SK-N-SH treated with all-trans-retinoic acid at 6 μM for 48 hours (cell line): ENCODE results near the gene MIDN.

Source experiments
- ATAC-seq: fragments of 200-7000 bp; cut with Tn5 transposase; 3 replicates; pipeline ENCODE4 v1.9.1; 2020; ENCODE audit warnings: mild to moderate bottlenecking, moderate library complexity
- ARNTL ChIP-seq: fragments of 450-650 bp; formaldehyde crosslinking; IDR thresholded peaks from 2 replicates; pipeline ENCODE4 v1.5.0; 2020; ENCODE audit warnings: low read depth, mild to moderate bottlenecking, moderate library complexity, borderline replicate concordance
- BACH2 ChIP-seq: fragments of 250-450 bp; sonication (Bioruptor Pico); IDR thresholded peaks from 2 replicates; pipeline ENCODE4 v1.9.0; 2021; ENCODE audit warnings: mild to moderate bottlenecking, borderline replicate concordance
- CSDC2 ChIP-seq: fragments of 250-450 bp; sonication (Bioruptor Pico); IDR thresholded peaks from 2 replicates; pipeline ENCODE4 v1.5.0; 2020; ENCODE audit warnings: mild to moderate bottlenecking, moderate library complexity
- ESRRG ChIP-seq: fragments of 250-450 bp; sonication (Bioruptor Pico); IDR thresholded peaks from 2 replicates; pipeline ENCODE4 v1.6.1; 2021; ENCODE audit warnings: mild to moderate bottlenecking
- GLIS3 ChIP-seq: fragments of 250-450 bp; sonication (Bioruptor Pico); IDR thresholded peaks from 2 replicates; pipeline ENCODE4 v1.5.0; 2020; ENCODE audit warnings: mild to moderate bottlenecking, moderate library complexity
- ISL1 ChIP-seq: fragments of 250-450 bp; sonication (Bioruptor Pico); IDR thresholded peaks from 2 replicates; pipeline ENCODE4 v2.1.2; 2022; ENCODE audit warnings: mild to moderate bottlenecking, moderate library complexity
- OSR1 ChIP-seq: fragments of 250-450 bp; sonication (Bioruptor Pico); IDR thresholded peaks from 2 replicates; pipeline ENCODE4 v1.8.0; 2022; ENCODE audit warnings: moderate library complexity, mild to moderate bottlenecking, inconsistent platforms
- PPARA ChIP-seq: fragments of 250-450 bp; sonication (Bioruptor Pico); IDR thresholded peaks from 2 replicates; pipeline ENCODE4 v1.5.0; 2020; ENCODE audit warnings: mild to moderate bottlenecking, borderline replicate concordance
- SNAI2 ChIP-seq: fragments of 250-450 bp; sonication (Bioruptor Pico); IDR thresholded peaks from 2 replicates; pipeline ENCODE4 v1.5.0; 2020; ENCODE audit warnings: mild to moderate bottlenecking, moderate library complexity
- TCF4 ChIP-seq: fragments of 250-450 bp; sonication (Bioruptor Pico); IDR thresholded peaks from 2 replicates; pipeline ENCODE4 v1.8.0; 2021; ENCODE audit warnings: mild to moderate bottlenecking, moderate library complexity, borderline replicate concordance
- TOX ChIP-seq: fragments of 250-450 bp; sonication (Bioruptor Pico); IDR thresholded peaks from 2 replicates; pipeline ENCODE4 v1.8.0; 2021; ENCODE audit warnings: mild to moderate bottlenecking, moderate library complexity, borderline replicate concordance
- ZC3H10 ChIP-seq: fragments of 250-450 bp; sonication (Bioruptor Pico); IDR thresholded peaks from 2 replicates; pipeline ENCODE4 v1.5.1; 2021; ENCODE audit warnings: mild to moderate bottlenecking, moderate library complexity
- ZFP3 ChIP-seq: fragments of 250-450 bp; sonication (Bioruptor Pico); IDR thresholded peaks from 2 replicates; pipeline ENCODE4 v1.5.0; 2020; ENCODE audit warnings: mild to moderate bottlenecking, moderate library complexity
- ZFP30 ChIP-seq: fragments of 450-650 bp; formaldehyde crosslinking; IDR thresholded peaks from 2 replicates; pipeline ENCODE4 v1.5.0; 2022; ENCODE audit warnings: mild to moderate bottlenecking, moderate library complexity
- ZNF565 ChIP-seq: fragments of 450-650 bp; formaldehyde crosslinking; conservative IDR thresholded peaks from 2 replicates; pipeline ENCODE4 v1.5.0; 2020; ENCODE audit warnings: low read depth, mild to moderate bottlenecking, moderate library complexity
- ZNF70 ChIP-seq: fragments of 450-650 bp; formaldehyde crosslinking; IDR thresholded peaks from 2 replicates; pipeline ENCODE4 v1.5.0; 2020; ENCODE audit warnings: mild to moderate bottlenecking, moderate library complexity
- ZNF8 ChIP-seq: fragments of 450-650 bp; formaldehyde crosslinking; IDR thresholded peaks from 2 replicates; pipeline ENCODE4 v1.5.0; 2020; ENCODE audit warnings: mild to moderate bottlenecking, moderate library complexity
- TF ChIP-seq, protein P1 (sequence below): fragments of 250-450 bp; sonication (Bioruptor Pico); IDR thresholded peaks from 2 replicates; pipeline ENCODE4 v1.8.0; 2020; ENCODE audit warnings: mild to moderate bottlenecking, moderate library complexity, borderline replicate concordance
- TF ChIP-seq, protein P2 (sequence below): fragments of 250-450 bp; sonication (Bioruptor Pico); IDR thresholded peaks from 2 replicates; pipeline ENCODE4 v1.8.0; 2021; ENCODE audit warnings: low read depth, mild to moderate bottlenecking, moderate library complexity, borderline replicate concordance
- TF ChIP-seq, protein P3 (sequence below): fragments of 250-450 bp; sonication (Bioruptor Pico); IDR thresholded peaks from 2 replicates; pipeline ENCODE4 v1.5.0; 2020; ENCODE audit warnings: mild to moderate bottlenecking, moderate library complexity
- TF ChIP-seq, protein P4 (sequence below): fragments of 250-450 bp; sonication (Bioruptor Pico); IDR thresholded peaks from 2 replicates; pipeline ENCODE4 v1.5.1; 2021; ENCODE audit warnings: mild to moderate bottlenecking, moderate library complexity

The MIDN gene

DNA sequence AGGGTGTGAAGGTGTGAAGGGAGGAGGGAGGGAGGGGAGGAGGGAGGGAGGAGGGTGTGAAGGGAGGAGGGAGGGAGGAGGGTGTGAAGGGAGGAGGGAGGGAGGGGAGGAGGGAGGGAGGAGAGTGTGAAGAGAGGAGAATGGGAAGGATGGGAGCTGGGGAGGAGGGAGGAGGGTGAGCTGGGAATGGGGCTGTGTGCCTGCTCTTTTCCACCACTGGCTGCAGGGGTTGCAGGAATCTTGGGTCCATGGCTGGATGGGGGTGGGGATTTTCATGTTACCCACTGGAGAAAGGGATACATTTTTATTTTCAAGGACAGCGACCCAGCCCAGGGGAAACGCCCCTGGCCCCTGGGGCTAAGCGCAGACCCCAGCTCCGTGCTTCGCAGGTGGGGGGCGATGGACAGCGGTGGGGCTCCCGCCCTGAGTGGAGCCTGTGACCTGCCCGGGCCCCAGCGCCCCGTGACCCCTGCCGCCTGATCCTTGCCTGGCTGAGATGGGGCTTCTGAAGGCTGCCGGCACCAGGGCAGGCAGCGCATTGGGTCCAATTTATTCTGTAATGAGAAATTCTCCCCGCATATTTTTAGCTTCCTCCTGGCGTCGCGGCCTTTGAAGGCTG is 34.3 kb downstream of the MIDN start (continued):
- no peak for TF ChIP-seq ZNF8
- no peak for TF ChIP-seq ESRRG

DNA sequence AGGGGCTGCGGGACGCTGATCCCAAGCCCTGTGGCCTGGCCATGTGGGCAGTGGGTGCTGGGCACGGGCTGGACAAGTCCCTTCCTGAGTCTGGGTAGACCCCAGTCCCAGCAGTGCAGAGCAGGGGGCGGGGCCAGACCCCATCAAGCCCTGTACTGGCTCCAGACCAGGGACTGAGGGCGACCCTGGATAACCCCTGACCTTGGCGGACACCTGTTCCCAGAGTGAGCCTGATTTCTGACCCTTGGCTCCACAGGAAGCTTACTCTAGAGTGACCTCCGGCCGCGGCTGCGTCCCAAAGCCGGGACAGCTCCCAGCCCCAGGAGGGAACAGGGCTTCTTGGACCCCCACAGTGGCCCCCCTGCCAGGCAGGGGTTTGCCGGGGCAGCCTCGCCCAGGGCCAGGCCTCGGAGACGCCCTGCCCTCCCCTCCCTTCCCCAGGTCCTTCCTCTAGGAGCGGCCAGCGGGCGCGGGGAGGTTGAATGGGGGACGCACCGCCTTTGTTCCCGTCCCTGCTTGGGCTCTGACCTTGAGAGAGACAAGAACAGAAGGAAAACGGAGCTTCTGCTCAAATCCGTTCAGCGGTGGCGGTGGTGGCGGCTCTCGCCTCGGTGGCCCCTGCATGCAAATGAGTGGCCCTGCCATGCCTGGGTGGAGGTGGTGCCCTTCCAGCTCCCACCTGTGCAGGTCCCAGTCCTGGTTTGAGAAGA is 35.0 kb downstream of the MIDN start:
- TF ChIP-seq CSDC2, result no peak
- TF ChIP-seq, protein P1, sequence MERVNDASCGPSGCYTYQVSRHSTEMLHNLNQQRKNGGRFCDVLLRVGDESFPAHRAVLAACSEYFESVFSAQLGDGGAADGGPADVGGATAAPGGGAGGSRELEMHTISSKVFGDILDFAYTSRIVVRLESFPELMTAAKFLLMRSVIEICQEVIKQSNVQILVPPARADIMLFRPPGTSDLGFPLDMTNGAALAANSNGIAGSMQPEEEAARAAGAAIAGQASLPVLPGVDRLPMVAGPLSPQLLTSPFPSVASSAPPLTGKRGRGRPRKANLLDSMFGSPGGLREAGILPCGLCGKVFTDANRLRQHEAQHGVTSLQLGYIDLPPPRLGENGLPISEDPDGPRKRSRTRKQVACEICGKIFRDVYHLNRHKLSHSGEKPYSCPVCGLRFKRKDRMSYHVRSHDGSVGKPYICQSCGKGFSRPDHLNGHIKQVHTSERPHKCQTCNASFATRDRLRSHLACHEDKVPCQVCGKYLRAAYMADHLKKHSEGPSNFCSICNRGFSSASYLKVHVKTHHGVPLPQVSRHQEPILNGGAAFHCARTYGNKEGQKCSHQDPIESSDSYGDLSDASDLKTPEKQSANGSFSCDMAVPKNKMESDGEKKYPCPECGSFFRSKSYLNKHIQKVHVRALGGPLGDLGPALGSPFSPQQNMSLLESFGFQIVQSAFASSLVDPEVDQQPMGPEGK, result no peak
- no peak for TF ChIP-seq ARNTL (CRISPR knock-in tag)
- no peak for TF ChIP-seq ZNF8
- TF ChIP-seq, protein P2, sequence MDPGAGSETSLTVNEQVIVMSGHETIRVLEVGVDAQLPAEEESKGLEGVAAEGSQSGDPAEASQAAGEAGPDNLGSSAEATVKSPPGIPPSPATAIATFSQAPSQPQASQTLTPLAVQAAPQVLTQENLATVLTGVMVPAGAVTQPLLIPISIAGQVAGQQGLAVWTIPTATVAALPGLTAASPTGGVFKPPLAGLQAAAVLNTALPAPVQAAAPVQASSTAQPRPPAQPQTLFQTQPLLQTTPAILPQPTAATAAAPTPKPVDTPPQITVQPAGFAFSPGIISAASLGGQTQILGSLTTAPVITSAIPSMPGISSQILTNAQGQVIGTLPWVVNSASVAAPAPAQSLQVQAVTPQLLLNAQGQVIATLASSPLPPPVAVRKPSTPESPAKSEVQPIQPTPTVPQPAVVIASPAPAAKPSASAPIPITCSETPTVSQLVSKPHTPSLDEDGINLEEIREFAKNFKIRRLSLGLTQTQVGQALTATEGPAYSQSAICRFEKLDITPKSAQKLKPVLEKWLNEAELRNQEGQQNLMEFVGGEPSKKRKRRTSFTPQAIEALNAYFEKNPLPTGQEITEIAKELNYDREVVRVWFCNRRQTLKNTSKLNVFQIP (CRISPR knock-in tag), result no peak
- TF ChIP-seq ZNF565 (CRISPR knock-in tag), result no peak
- TF ChIP-seq OSR1 (CRISPR knock-in tag), result no peak
- no peak for ATAC-seq

DNA sequence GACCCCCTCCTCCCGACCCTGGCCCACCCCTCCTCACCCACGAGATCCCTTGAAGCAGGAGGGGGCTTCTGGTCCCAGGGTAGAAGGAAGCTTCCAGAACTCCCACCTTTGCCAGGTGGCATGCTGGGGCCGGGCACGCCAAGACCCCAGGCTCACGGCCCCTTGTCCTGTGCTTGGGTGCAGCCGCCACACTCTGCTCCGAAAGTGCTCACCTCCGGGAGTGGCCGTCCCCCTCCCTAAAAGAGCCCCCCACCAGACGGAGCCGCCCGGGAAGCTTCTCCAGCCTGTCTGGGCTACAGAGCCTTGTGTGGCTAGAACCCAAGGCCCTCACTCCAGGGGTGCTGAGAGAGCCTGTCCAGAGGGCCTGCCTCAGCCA is 35.5 kb downstream of the MIDN start:
- no peak for ATAC-seq
- TF ChIP-seq PPARA (CRISPR knock-in tag), result no peak
- no peak for TF ChIP-seq TCF4 (CRISPR knock-in tag)
- TF ChIP-seq ISL1 (CRISPR knock-in tag), result no peak
- no peak for TF ChIP-seq CSDC2
- no peak for TF ChIP-seq GLIS3 (CRISPR knock-in tag)
- no peak for TF ChIP-seq ARNTL (CRISPR knock-in tag)
- no peak for TF ChIP-seq OSR1 (CRISPR knock-in tag)
- TF ChIP-seq TOX (CRISPR knock-in tag), result no peak
- no peak for TF ChIP-seq ZFP3 (CRISPR knock-in tag)
- TF ChIP-seq, protein P3, sequence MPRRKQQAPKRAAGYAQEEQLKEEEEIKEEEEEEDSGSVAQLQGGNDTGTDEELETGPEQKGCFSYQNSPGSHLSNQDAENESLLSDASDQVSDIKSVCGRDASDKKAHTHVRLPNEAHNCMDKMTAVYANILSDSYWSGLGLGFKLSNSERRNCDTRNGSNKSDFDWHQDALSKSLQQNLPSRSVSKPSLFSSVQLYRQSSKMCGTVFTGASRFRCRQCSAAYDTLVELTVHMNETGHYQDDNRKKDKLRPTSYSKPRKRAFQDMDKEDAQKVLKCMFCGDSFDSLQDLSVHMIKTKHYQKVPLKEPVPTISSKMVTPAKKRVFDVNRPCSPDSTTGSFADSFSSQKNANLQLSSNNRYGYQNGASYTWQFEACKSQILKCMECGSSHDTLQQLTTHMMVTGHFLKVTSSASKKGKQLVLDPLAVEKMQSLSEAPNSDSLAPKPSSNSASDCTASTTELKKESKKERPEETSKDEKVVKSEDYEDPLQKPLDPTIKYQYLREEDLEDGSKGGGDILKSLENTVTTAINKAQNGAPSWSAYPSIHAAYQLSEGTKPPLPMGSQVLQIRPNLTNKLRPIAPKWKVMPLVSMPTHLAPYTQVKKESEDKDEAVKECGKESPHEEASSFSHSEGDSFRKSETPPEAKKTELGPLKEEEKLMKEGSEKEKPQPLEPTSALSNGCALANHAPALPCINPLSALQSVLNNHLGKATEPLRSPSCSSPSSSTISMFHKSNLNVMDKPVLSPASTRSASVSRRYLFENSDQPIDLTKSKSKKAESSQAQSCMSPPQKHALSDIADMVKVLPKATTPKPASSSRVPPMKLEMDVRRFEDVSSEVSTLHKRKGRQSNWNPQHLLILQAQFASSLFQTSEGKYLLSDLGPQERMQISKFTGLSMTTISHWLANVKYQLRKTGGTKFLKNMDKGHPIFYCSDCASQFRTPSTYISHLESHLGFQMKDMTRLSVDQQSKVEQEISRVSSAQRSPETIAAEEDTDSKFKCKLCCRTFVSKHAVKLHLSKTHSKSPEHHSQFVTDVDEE, result no peak
- no peak for TF ChIP-seq ZNF565 (CRISPR knock-in tag)
- TF ChIP-seq SNAI2 (CRISPR knock-in tag), result no peak
- no peak for TF ChIP-seq BACH2 (CRISPR knock-in tag)
- TF ChIP-seq ZNF70 (CRISPR knock-in tag), result no peak

DNA sequence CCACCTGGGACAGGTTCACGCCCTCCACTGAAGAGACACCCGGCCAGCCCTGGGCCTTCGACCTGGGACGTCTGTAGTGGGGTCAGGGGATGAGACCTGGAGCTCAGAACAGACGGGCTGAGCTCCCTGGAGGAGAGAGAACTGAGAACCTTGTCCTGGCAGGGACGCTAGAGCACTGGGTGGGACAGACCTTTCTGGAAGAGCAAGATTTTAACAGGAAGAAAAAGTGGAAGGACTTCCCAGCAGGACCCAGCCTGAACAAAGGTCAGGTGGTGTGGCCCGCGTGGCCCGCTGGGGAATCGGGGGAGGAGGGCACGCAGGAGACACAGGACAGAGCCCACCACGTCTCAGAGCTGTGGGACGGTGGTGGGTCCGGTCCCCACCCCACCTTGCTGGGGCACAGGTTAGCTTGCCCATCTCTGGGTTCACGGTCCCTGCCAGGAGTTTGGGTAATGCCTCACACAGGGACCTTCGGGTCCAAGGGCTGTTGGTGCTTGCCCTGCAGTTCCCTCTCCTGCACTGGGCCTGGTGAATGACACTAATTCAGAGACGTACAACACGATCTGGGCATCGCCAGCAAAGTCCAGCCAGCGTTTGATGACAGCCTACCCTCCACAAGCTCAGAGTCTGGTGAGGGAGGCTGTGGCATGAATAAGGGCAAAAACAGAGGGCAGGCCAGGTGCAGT is 36.1 kb downstream of the MIDN start:
- no peak for ATAC-seq
- TF ChIP-seq ZNF70 (CRISPR knock-in tag) (no peak), ZC3H10 (no peak), ZFP30 (no peak), ISL1 (CRISPR knock-in tag) (no peak), OSR1 (CRISPR knock-in tag) (no peak), GLIS3 (CRISPR knock-in tag) (no peak), ZFP3 (CRISPR knock-in tag) (no peak), CSDC2 (no peak), ZNF565 (CRISPR knock-in tag) (no peak)
- TF ChIP-seq, protein P2 (CRISPR knock-in tag), result no peak
- TF ChIP-seq, protein P4, sequence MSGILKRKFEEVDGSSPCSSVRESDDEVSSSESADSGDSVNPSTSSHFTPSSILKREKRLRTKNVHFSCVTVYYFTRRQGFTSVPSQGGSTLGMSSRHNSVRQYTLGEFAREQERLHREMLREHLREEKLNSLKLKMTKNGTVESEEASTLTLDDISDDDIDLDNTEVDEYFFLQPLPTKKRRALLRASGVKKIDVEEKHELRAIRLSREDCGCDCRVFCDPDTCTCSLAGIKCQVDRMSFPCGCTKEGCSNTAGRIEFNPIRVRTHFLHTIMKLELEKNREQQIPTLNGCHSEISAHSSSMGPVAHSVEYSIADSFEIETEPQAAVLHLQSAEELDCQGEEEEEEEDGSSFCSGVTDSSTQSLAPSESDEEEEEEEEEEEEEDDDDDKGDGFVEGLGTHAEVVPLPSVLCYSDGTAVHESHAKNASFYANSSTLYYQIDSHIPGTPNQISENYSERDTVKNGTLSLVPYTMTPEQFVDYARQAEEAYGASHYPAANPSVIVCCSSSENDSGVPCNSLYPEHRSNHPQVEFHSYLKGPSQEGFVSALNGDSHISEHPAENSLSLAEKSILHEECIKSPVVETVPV (CRISPR knock-in tag), result no peak
